GM19372 (cell line): ENCODE results near the gene NTSR2.
"Not testable (repeated sequence)": the region's sequence is repeated elsewhere in the genome, so short reads cannot be mapped to it uniquely, and the experiment has no call there.

Experiments
- ATAC-seq: cut with Tn5 transposase; IDR thresholded peaks from one replicate; pipeline ENCODE4 v1.9.1; 2021; ENCODE audit warnings: mild to moderate bottlenecking, low read depth, moderate library complexity; ENCODE audit not compliant: unreplicated experiment

Gene NTSR2

GRCh38 chr2:11680182-11680900 lies 10.3 kb upstream of the NTSR2 start:
- no peak for ATAC-seq

- no peak for ATAC-seq
Observed at GRCh38 chr2:11679486-11680181, 9.6 kb upstream of the NTSR2 start.

- no peak for ATAC-seq
Observed at GRCh38 chr2:11679016-11679415, 9.0 kb upstream of the NTSR2 start.

GRCh38 chr2:11678306-11678960 lies 8.4 kb upstream of the NTSR2 start:
- no peak for ATAC-seq

GRCh38 chr2:11677136-11678055 lies 7.4 kb upstream of the NTSR2 start:
- ATAC-seq, result no peak

- no peak for ATAC-seq
Observed at GRCh38 chr2:11676640-11677039, 6.6 kb upstream of the NTSR2 start.

- ATAC-seq, result no peak
Observed at GRCh38 chr2:11675423-11676112, 5.6 kb upstream of the NTSR2 start.

GRCh38 chr2:11674983-11675382 lies 5.0 kb upstream of the NTSR2 start:
- no peak for ATAC-seq

- ATAC-seq, result no peak
Observed at GRCh38 chr2:11672407-11672806, 2.4 kb upstream of the NTSR2 start.

GRCh38 chr2:11667866-11668637 lies 1.9 kb downstream of the NTSR2 start:
- ATAC-seq, result no peak

- no peak for ATAC-seq
Observed at GRCh38 chr2:11667194-11667593, 2.8 kb downstream of the NTSR2 start.

GRCh38 chr2:11665510-11666362 lies 4.3 kb downstream of the NTSR2 start:
- ATAC-seq, result no peak

- ATAC-seq, result no peak
Observed at GRCh38 chr2:11665028-11665427, 5.0 kb downstream of the NTSR2 start.

GRCh38 chr2:11663427-11663826 lies 6.6 kb downstream of the NTSR2 start:
- no peak for ATAC-seq

- ATAC-seq, result no peak
Observed at GRCh38 chr2:11662882-11663281, 7.1 kb downstream of the NTSR2 start.

- no peak for ATAC-seq
Observed at GRCh38 chr2:11661891-11662435, 8.0 kb downstream of the NTSR2 start.

- not testable (repeated sequence) for ATAC-seq
Observed at GRCh38 chr2:11660396-11660795, 9.6 kb downstream of the NTSR2 start.

- no peak for ATAC-seq
Observed at GRCh38 chr2:11659851-11660250, 10.1 kb downstream of the NTSR2 start.
